NCI-H1092 treated with DMSO at 0.1 percent for 48 hours (cell line): ENCODE measurements around the gene EGR4.
"Not testable (repeated sequence)": the region's sequence is repeated elsewhere in the genome, so short reads cannot be mapped to it uniquely, and the experiment has no call there.

Experiments used
- DNase-seq: peaks from one replicate; lab custom pipeline; 2025; lab: John Stamatoyannopoulos, UW

Gene EGR4

GRCh38 chr2:73263540-73264331, 29.6 kb downstream of the EGR4 start:
- no peak for DNase-seq

GRCh38 chr2:73262691-73263429, 30.5 kb downstream of the EGR4 start:
- not testable (repeated sequence) for DNase-seq

GRCh38 chr2:73262108-73262651, 31.2 kb downstream of the EGR4 start:
- no peak for DNase-seq

DNA sequence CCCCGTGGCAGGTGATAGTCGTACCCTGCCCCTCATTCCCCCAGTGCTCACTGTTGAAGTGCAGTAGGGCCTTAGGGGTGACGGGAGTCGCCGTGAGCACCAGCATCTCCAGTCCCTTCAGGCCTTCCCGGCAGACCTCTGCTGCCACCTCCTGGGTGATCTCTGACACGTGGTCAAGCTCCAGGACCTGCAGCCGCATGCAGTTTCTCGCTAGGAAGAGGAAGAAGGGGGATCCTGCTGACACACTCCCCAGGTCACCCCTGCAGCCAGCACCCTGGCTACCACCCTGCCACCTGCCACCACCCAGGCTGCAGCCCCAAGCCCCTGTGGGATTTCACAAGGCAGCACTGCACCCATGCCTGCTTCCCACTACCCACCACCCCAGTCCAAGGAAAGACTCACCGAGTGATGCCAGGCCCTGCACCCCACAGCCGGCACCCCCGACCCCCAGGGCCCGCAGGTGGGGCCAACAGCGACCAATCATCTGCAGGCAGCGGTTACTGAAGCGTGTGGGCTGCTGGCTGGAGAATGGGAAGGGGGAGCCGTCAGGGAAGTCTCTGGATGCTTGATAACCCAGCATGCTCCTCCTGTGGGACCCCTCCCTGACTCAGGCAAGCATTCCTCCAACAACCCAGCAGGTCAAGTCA, 32.9 kb downstream of the EGR4 start:
- DNase-seq = no peak

DNA sequence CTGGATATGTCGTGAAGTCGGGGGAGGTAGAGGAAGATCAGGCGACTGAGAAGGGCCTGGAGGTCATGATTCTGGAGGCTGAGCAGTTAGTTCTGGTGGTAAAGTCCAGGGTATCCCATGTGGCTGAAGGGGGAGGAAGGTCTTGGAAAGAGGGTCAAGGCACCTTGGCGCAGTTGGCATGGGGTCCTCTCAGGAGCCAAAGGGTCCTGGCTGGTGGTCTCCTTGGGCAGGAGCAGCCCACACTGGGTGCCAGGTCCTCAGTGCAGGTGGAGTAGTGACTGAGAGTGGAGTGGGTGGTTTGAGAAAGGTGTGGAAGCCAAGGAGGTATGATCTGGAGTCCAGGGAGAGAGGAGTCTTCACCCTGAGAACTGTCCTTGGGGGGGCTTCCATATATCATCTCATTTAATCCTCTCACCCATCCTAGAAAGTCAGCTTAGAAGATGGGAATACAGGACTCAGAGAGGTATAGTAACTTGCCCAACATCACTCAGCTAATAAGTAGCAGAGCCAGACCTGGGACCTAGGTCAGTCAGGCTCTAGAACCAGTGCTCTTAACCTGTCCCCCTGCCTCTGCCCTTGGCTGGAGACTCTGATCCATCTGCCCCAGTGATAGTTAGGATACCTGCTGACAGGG, 33.5 kb downstream of the EGR4 start:
- no peak for DNase-seq

DNA sequence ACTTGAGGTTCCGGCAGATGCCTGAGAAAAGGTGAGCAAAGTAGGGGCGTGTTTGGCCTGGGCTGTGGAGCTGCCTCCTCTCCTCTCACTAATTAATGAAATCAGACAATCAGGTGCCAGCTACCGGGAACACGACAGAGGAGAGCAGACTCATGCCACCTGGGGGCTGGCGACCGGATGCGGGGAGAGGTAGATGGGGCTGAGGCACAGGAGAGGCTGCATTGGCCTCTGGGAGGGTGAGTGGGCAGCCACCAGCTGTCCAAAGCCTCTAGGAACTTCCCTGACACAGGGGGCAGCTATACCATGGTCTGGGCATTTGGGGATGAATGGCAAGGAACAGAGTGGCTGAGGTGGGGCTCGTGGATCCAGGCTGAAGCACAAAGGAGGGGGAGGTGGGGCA, 34.1 kb downstream of the EGR4 start:
- DNase-seq = no peak

GRCh38 chr2:73258913-73259215, 34.5 kb downstream of the EGR4 start:
- no peak for DNase-seq

DNA sequence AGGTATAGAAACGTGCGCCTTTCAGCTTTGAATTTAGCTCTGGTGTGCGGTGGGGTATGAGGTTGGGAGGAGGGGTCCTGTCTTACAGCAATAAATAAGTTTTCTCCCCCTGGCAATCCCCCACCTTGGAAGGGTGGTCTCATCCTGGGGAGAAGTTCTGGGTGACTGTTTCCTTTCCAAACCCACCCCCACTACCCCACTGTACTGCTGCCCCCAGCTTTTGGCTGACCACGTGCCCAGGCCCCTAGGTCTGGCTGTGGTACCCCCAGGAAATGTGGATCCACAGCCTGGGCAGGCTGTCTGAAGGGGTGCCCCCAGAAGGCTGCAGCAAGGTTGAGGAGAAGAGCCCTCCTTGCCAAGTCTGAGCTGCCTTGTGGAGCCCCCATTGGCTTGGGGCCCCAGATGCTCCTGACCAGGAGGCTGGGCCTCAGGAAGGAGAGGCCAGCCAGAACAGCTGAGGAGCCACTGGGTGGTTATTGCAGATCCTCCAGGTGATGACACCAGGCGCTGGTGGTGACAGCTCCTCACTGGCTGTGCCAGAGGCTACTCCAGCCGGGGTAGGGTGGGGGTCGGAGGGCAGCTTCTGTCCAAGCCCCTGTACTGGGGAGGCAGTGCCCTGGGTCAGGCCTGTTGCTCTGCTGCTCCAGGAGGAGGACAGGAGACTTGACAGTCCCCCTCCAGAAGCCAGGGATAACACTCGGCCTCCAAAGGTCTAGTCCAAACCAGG, 35.0 kb downstream of the EGR4 start:
- no peak for DNase-seq

DNA sequence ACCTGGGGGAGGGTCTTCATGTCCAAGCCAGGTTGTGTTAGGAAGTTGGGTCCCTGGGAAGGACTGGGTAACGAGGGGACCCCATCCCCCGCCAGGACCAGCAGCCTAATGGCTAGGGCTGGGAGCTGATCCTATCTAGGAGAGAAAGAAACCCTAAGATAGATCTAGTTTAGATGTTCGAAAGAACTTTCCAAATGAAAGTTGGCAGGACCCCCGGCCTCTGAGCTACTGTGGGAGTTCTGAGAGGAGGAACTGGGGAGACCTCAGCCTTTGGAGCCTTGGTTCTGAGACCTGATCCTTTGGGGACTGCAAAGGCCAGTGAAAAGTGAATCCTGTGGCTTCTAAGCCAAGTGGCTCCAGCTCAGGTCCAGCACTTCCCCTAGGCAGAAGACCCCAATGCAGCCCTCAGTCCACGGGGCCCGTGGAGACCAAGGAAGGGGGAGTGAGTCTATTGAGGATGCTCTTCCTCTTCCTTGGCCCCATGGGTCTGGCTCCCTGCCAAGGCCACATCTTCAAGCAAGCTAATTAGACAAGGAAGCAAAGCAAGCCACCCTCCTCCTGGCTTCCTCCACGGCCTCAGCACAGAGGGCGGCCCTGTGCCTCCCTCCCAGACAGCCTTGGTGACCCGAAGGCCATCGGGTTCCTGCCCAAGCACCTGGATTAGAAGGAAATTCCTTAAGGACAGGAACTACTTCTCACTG, 35.8 kb downstream of the EGR4 start:
- no peak for DNase-seq

DNA sequence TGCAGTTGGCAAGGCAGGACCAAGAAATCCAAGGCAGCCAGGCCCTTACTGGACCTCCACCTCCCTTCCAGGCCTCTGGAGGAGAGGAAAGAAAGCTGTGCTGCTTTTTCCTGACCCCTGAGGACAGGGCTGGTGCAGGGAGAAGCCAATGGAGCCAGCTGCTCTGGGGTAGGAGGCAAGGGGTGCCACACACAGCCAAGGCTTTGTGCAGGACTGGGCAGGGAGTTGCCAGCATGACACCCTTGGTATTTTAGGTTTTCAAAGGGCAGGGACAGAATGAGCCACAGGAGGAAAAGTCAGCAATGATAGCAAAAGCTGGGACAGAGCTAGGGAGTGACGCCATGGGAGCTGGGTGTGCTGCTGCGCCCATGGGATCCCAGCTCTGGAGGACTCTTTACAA, 36.3 kb downstream of the EGR4 start:
- no peak for DNase-seq

DNA sequence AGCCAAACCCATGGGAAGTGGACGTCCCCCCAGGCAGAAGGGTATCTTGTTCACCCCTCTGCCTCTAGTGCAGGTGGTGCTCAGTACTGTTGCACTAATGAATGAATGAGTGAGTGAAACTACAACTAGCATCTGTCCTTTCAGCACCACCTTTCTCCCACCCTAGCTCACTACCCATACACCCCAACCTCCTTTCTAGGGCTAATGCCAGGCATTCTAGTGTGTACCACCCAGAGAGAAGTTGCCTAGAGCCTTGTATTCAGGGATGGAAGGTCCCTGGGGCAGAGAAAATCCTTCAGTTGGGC, 36.8 kb downstream of the EGR4 start:
- DNase-seq = no peak

GRCh38 chr2:73255907-73256617, 37.3 kb downstream of the EGR4 start:
- no peak for DNase-seq

GRCh38 chr2:73255007-73255644, 38.2 kb downstream of the EGR4 start:
- DNase-seq = no peak

- no peak for DNase-seq
Observed at GRCh38 chr2:73254343-73255006, 38.9 kb downstream of the EGR4 start.

GRCh38 chr2:73253901-73254300, 39.4 kb downstream of the EGR4 start:
- DNase-seq = no peak

DNA sequence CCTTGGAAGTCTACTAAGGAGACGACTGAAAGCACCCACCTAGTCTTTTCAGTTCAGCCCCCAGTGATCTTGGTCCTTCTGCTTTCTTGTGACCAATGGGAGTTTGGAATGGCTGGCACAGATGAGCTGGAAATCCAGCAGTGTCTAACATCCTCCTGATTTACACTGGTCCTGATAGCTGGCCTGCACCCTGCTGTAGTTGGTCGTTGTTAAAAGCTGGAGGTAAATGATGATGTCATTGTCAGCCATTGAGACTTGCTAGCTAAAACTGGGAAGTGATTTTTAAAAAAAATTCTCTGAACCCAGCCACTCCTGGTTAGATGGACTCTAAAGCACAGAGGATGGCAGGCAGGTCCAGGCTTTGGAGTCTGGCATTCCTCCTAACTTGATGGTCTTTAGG, 39.9 kb downstream of the EGR4 start:
- no peak for DNase-seq

- DNase-seq = no peak
Observed at GRCh38 chr2:73252238-73253027, 40.9 kb downstream of the EGR4 start.

- DNase-seq = no peak
Observed at GRCh38 chr2:73250872-73251846, 42.2 kb downstream of the EGR4 start.
